Fibroblast of skin of back (primary cell): ENCODE data around the gene OBI1.

Experiments
- DNase-seq: peaks from one replicate; pipeline ENCODE4 v3.0.0-alpha.2; 2013

The OBI1 gene

GRCh38 chr13:78586706-78587105 lies 72.2 kb downstream of the OBI1 start:
- DNase-seq = no peak

- DNase-seq = no peak
Measured at GRCh38 chr13:78576261-78576660, 82.7 kb downstream of the OBI1 start.

GRCh38 chr13:78572459-78572858 lies 86.5 kb downstream of the OBI1 start:
- no peak for DNase-seq

- no peak for DNase-seq
Measured at GRCh38 chr13:78569029-78569428, 89.9 kb downstream of the OBI1 start.

DNA sequence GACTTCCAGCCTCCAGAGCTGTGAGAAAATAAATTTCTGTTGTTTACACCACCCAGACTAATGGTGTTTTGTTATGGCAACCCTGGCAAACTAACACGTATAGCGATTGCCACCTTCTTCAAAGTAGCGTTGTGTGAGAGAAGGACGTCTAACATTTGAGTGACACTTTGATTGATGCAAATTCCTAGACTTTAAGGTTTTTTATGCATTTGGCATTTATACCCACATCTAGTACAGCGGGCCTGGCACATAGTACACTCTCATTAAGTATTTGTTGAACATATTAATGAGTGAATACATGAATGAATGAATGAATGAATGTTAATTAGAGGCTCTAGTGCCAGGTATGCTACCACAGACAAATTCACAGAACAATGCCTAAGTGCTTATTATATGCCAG lies 92.3 kb downstream of the OBI1 start:
- DNase-seq = no peak
